HFFc6 (cell line): ENCODE data around the gene STEEP1. TPM values are rescaled to one million over a fixed set of nuclear protein-coding genes. Genes with fewer than 3 reads are reported as not detected.
A peak's percentile ranks its signal among the peaks of the same experiment; 100 is the strongest.
"Not testable (repeated sequence)": the region's sequence is repeated elsewhere in the genome, so short reads cannot be mapped to it uniquely, and the experiment has no call there.

Experiments used
- DNase-seq: peaks from one replicate; pipeline ENCODE4 v3.0.0-alpha.2; 2018
- H3K27ac Mint-ChIP-seq: 2 replicates; pipeline ENCODE4 v1.8.0; 2020; ENCODE audit warnings: mild to moderate bottlenecking, mixed read lengths
- H3K27me3 Mint-ChIP-seq: 2 replicates; pipeline ENCODE4 v1.8.0; 2021; ENCODE audit warnings: mild to moderate bottlenecking, moderate library complexity, mixed read lengths; ENCODE audit not compliant: insufficient read depth
- H3K36me3 Mint-ChIP-seq: 2 replicates; pipeline ENCODE4 v1.8.0; 2021; ENCODE audit warnings: low read depth, mixed read lengths
- H3K4me1 Mint-ChIP-seq: 2 replicates; pipeline ENCODE4 v1.8.0; 2020; ENCODE audit warnings: low read depth, mixed read lengths
- H3K4me3 Mint-ChIP-seq: 2 replicates; pipeline ENCODE4 v1.8.0; 2020; ENCODE audit warnings: mild to moderate bottlenecking, moderate library complexity, mixed read lengths
- H3K9me3 Mint-ChIP-seq: 2 replicates; pipeline ENCODE4 v1.8.0; 2020; ENCODE audit warnings: mild to moderate bottlenecking, mixed read lengths
- CTCF ChIP-seq: fragments of 200-600 bp; sonication (generic); IDR thresholded peaks from 2 replicates; pipeline ENCODE4 v1.5.0; 2021; ENCODE audit warnings: antibody characterized with exemption, mild to moderate bottlenecking
- total RNA-seq, 6 experiments: library from RNA; stranded (reverse); fragmentation: NEBNext Ultra II Directional; extraction: Animal tissue kit (Norgen Biotek cat#: 25700); gene quantifications; 2 replicates in 1 of 6; 3 replicates in 5 of 6; pipeline ENCODE4 v1.2.3, GENCODE V29; 2021

STEEP1 gene
- total RNA-seq, 6 experiments from 2014 or later, result 23.2 to 28.8 (median 24.4) TPM

DNA sequence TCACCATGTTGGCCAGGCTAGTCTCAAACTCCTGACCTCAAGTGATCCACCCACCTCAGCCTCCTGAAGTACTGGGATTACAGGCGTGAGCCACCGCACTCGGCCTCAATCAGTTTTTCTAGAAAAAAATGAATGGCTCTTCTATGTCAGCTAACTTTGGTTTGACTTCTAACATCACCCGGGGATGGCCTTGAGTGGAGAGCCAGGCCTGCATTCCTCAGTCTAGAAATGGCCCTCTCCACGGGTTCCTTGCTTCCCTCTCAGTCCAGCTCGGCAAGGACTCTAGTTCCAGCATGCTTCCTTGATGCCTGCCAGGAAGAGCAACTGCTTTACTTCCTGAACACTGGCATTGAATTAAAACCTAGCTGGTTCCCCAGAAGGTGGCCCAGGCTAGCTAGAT is 58.0 kb downstream of the STEEP1 start:
- Mint-ChIP-seq H3K27me3 (peaks cover 1% of the 10 kb centered on the region; the same call in 1 of the 2 replicates), H3K4me1 (peaks cover 31% of the 10 kb centered on the region), H3K4me3 (no peak overlapping the region), H3K27ac (peak overlapping the region; percentile 54; the same call in 1 of the 2 replicates), H3K36me3 (no peaks in the 10 kb centered on the region), H3K9me3 (no peaks in the 10 kb centered on the region)
- DNase-seq, result no peak
- TF ChIP-seq CTCF, result no peak

DNA sequence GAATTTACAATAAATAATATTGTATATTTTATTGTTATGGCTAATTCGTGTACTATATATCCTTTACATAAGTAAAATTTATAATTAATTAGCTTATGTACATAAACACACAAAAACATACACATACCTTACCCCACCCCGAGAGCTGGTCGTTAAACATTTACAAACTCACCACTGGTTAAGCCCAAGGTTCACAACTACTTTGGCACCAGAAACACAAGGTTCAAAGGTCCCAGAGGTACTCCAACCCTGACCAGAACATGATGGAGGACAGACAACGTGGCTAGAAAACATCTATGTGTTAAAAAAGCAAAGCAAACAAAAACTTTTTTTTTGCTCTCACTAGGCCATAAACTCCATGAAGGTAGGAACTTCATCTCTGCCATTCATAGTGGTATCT is 59.3 kb downstream of the STEEP1 start:
- Mint-ChIP-seq H3K4me3 (no peak overlapping the region), H3K27me3 (peaks cover 1% of the 10 kb centered on the region; the same call in 1 of the 2 replicates), H3K4me1 (peaks cover 40% of the 10 kb centered on the region), H3K27ac (no peak overlapping the region), H3K9me3 (no peaks in the 10 kb centered on the region), H3K36me3 (no peaks in the 10 kb centered on the region)
- no peak for DNase-seq
- no peak for TF ChIP-seq CTCF

DNA sequence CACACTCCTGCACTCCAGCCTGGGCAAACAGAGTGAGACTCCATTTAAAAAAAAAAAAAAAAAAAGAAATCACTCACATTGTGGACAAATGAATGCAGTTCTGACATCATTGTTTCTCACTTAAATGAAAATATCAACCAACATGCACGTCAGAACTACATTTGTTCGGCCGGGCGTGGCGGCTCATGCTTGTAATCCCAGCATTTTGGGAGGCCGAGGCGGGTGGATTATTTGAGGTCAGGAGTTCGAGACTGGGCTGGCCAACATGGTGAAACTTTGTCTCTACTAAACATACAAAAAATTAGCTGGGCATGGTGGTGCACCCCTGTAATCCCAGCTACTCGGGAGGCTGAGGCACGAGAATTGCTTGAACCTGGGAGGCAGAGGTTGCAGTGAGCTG is 60.1 kb downstream of the STEEP1 start:
- not testable (repeated sequence) for DNase-seq, H3K27ac Mint-ChIP-seq

GRCh38 chrX:119503484-119503861 is 61.7 kb downstream of the STEEP1 start:
- DNase-seq, result peak; percentile 80
- H3K27me3 Mint-ChIP-seq, result peaks cover 1% of the 10 kb centered on the region; the same call in 1 of the 2 replicates
- no peaks in the 10 kb centered on the region for H3K36me3 Mint-ChIP-seq
- TF ChIP-seq CTCF, result no peak
- peaks cover 34% of the 10 kb centered on the region for H3K4me1 Mint-ChIP-seq
- no peaks in the 10 kb centered on the region for H3K9me3 Mint-ChIP-seq
- peak overlapping the region; percentile 22; the same call in 1 of the 2 replicates for H3K4me3 Mint-ChIP-seq
- H3K27ac Mint-ChIP-seq, result peak overlapping the region; percentile 89

More for the DNA sequence above, 60.1 kb downstream of the STEEP1 start:
- not testable (repeated sequence) for H3K27me3 Mint-ChIP-seq, H3K4me3 Mint-ChIP-seq, H3K9me3 Mint-ChIP-seq, H3K36me3 Mint-ChIP-seq
- peaks cover 40% of the 10 kb centered on the region for H3K4me1 Mint-ChIP-seq

- Mint-ChIP-seq H3K36me3 (no peaks in the 10 kb centered on the region), H3K9me3 (no peaks in the 10 kb centered on the region)
Observed at GRCh38 chrX:119502727-119503483, 62.3 kb downstream of the STEEP1 start.

More at GRCh38 chrX:119502727-119503483, 62.3 kb downstream of the STEEP1 start:
- peak; percentile 47 for DNase-seq
- Mint-ChIP-seq H3K4me1 (peaks cover 34% of the 10 kb centered on the region), H3K4me3 (peak overlapping the region; percentile 57; the same call in 1 of the 2 replicates), H3K27ac (peak overlapping the region; percentile 89), H3K27me3 (peaks cover 1% of the 10 kb centered on the region; the same call in 1 of the 2 replicates)
- TF ChIP-seq CTCF, result no peak
